ENCODE data around the gene SLC31A1. TPM values are rescaled to one million over a fixed set of nuclear protein-coding genes. Genes with fewer than 3 reads are reported as not detected.

SLC31A1 gene
- total RNA-seq, 4 donors from 2014 or later = 11.9 to 28.2 (median 18.2) TPM

DNA sequence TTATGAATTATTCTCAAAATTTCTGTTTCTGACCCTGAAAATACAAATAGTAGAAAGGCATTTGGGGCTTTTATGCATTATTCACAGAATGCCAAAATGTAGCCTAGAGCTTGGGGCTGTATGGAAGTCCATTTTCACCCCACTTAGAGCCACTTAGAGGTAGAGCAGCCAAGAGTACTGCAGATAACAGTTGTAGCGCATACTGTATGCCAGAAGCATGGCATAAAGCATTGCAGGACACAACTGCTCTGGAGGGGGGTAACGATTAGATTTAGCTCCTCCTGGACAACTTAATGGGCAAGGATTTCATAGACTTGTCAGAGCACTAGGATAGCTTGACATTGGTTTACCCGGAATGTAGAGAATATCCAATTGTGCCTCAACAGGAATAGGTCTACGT is 15.7 kb downstream of the SLC31A1 start:
- no peak for TF ChIP-seq CTCF (IDR thresholded peaks at IDR 0.05; ENCODE audit: low read depth)

- TF ChIP-seq CTCF (IDR thresholded peaks at IDR 0.05; ENCODE audit: low read depth) = no peak
Measured at GRCh38 chr9:113238202-113238858, 17.0 kb downstream of the SLC31A1 start.

- no peak for TF ChIP-seq CTCF (IDR thresholded peaks at IDR 0.05; ENCODE audit: low read depth)
Measured at GRCh38 chr9:113238859-113239232, 17.5 kb downstream of the SLC31A1 start.

DNA sequence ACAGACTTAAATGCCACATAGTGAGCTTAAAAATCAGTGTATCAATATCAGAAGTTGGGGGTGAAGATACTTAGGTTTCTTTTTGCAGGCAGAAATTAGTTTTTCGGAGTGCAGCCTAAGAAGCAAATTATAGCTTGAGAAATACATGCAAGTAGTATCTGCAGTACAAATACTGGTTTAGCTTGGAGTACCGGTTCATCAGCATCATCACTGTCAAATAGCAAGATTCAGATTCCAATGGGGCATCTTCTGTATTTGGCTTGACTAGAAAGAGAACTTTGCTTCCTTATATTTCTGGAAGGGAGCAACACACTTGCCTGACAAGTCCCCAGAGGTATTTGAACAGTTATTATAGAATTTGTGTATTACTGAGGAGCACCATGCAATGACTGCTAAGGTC is 19.8 kb downstream of the SLC31A1 start:
- TF ChIP-seq CTCF (IDR thresholded peaks at IDR 0.05; ENCODE audit: low read depth) = no peak

DNA sequence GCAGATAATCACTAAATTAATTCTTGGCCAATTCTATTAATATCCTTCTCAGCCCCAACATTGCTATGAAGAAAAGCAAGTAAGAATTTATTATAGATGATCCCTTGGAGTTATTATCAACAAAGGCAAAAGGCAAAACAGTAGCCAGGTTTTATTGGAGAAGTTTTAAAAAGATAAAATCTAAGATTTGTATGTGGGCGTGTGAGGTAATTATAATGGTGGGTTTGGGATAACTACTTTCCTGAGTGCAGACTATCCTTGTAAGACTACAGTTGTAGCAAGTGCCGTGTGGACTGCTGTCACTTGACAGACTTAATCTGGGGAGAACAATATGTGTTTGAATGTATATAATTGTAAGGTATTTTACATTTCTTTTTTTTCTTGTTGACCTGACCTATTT is 23.2 kb downstream of the SLC31A1 start:
- TF ChIP-seq CTCF (IDR thresholded peaks at IDR 0.05; ENCODE audit: low read depth) = no peak

- TF ChIP-seq CTCF (IDR thresholded peaks at IDR 0.05; ENCODE audit: low read depth) = no peak
Measured at GRCh38 chr9:113245894-113246293, 24.6 kb downstream of the SLC31A1 start.

- no peak for TF ChIP-seq CTCF (IDR thresholded peaks at IDR 0.05; ENCODE audit: low read depth)
Measured at GRCh38 chr9:113246928-113247327, 25.6 kb downstream of the SLC31A1 start.
